Measurements from ENCODE around the gene ICAM1. TPM values are rescaled to one million over a fixed set of nuclear protein-coding genes. Genes with fewer than 3 reads are reported as not detected.

The ICAM1 gene
- total and polyA plus RNA-seq, 2 of the 13 experiments (the other 11 are each of a cell fraction or from before 2014, with no cell fraction given): 37.9 to 98.4 TPM

DNA sequence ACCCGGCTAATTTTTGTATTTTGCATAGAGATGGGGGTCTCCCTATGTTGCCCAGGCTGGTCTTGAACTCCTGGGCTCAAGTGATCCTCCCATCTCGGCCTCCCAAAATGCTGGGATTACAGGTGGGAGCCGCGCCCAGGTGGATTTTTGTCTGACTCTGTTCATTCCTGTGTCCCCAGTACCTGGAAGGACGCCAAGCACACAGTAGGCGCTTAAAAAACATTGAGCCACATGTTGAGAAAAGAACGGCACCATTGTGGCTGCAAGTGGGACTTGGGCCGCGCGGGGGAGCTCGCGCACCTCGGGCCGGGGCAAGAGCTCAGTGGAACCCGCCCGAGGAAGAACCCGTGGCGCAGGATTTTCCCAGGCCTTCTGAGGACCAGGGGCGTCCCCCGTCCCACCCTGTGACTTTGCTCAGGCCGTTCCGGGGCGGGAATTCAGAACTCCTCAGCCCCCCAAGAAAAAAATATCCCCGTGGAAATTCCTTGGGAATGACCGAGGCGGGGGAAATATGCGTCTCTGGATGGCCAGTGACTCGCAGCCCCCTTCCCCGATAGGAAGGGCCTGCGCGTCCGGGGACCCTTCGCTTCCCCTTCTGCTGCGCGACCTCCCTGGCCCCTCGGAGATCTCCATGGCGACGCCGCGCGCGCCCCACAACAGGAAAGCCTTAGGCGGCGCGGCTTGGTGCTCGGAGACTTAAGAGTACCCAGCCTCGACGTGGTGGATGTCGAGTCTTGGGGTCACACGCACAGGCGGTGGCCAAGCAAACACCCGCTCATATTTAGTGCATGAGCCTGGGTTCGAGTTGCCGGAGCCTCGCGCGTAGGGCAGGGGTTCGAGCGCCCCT is 1.4 kb upstream of the ICAM1 start (continued):
- TF ChIP-seq, protein P1, sequence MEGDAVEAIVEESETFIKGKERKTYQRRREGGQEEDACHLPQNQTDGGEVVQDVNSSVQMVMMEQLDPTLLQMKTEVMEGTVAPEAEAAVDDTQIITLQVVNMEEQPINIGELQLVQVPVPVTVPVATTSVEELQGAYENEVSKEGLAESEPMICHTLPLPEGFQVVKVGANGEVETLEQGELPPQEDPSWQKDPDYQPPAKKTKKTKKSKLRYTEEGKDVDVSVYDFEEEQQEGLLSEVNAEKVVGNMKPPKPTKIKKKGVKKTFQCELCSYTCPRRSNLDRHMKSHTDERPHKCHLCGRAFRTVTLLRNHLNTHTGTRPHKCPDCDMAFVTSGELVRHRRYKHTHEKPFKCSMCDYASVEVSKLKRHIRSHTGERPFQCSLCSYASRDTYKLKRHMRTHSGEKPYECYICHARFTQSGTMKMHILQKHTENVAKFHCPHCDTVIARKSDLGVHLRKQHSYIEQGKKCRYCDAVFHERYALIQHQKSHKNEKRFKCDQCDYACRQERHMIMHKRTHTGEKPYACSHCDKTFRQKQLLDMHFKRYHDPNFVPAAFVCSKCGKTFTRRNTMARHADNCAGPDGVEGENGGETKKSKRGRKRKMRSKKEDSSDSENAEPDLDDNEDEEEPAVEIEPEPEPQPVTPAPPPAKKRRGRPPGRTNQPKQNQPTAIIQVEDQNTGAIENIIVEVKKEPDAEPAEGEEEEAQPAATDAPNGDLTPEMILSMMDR (CRISPR knock-in tag; IDR thresholded peaks at IDR 0.05): peak; percentile 96
- peak; percentile 65; the same call in 1 of the 2 replicates for TF ChIP-seq ZBTB7A (CRISPR knock-in tag; IDR thresholded peaks at IDR 0.05)
- peak; percentile 30; the same call in 1 of the 2 replicates for TF ChIP-seq PHF8 (CRISPR knock-in tag; IDR thresholded peaks at IDR 0.05)

DNA sequence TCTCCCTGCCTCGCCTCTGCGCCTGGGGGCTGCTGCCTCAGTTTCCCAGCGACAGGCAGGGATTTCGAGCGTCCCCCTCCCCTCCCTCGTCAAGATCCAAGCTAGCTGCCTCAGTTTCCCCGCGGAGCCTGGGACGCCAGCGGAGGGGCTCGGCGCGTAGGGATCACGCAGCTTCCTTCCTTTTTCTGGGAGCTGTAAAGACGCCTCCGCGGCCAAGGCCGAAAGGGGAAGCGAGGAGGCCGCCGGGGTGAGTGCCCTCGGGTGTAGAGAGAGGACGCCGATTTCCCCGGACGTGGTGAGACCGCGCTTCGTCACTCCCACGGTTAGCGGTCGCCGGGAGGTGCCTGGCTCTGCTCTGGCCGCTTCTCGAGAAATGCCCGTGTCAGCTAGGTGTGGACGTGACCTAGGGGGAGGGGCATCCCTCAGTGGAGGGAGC is 722 bp upstream of the ICAM1 start:
- H3K4me2 ChIP-seq (ENCODE audit: low read depth, low read length): peak overlapping the region; percentile 87
- no peaks in the 10 kb centered on the region for H3K9me3 ChIP-seq (ENCODE audit: low read length)
- no peaks in the 10 kb centered on the region for H4K20me1 ChIP-seq (ENCODE audit: insufficient read depth, low read length)
- DNase-seq (ENCODE audit: low spot score) (no peak), ATAC-seq (peak; percentile 14), FAIRE-seq (no peak)
- H3K9ac ChIP-seq (ENCODE audit: insufficient read depth, low read depth, low read length): peak overlapping the region; percentile 79
- ChIA-PET POLR2A (interaction anchor here (0.7 to 6.5 kb wide), 14 partner anchors 10 to 139 kb away, joined by 3 to 149 read pairs (median 10); partner anchors contain the start of genes CDC37, ICAM4, ICAM5 and MRPL4), CTCF (ENCODE audit: low intra/inter-chr PET ratio, low total read pairs) (interaction anchor here (3.6 kb wide), 1 partner anchor 119 kb away, joined by 47 read pairs; no protein-coding TSS in a partner anchor)
- WGBS (ENCODE audit: low lambda C conversion rate): 66% methylated on average over 27 of the region's 37 CpGs
- in situ Hi-C loops (cut with HindIII; ENCODE audit: extremely low pct_ligation_motif_present, low pct_unique_long_range_greater_than_20kb): loop anchor here (5.0 kb wide), 1 partner anchor 122 kb away; no protein-coding TSS in a partner anchor
- H3K36me3 ChIP-seq (replicated peaks in 1 of 2; ENCODE audit: control insufficient read depth in 1 of 2, insufficient read depth in 2 of 2, low read length in 2 of 2): peaks cover 5 to 13% of the 10 kb centered on the region in 2 experiments; a peak in 3 of 5 replicates
- peak overlapping the region; percentile 85 for H3K27ac ChIP-seq (ENCODE audit: extremely low read length, insufficient read depth, low read length)
- no TSS peak for BruUV-seq (replicated peaks)
- peak overlapping the region; percentile 68 to 81 (median 76) for H3K4me3 ChIP-seq (replicated peaks in 1 of 3; ENCODE audit: insufficient read depth in 1 of 3, low read depth in 2 of 3, low read length in 3 of 3)
- no peak overlapping the region for H2AFZ ChIP-seq (ENCODE audit: low read length)
- intact Hi-C loops (cut with micrococcal nuclease; ENCODE audit: unreplicated experiment): loop anchor here (2.0 kb wide), 1 partner anchor 17 kb away; the partner anchor contains the start of gene ICAM4
- H3K79me2 ChIP-seq (ENCODE audit: insufficient read depth, low read length): peaks cover 28% of the 10 kb centered on the region
- H3K27me3 ChIP-seq (ENCODE audit: control insufficient read depth in 1 of 2, insufficient read depth in 2 of 2, low read length in 2 of 2): no peaks in the 10 kb centered on the region
- peaks cover 65% of the 10 kb centered on the region for H3K4me1 ChIP-seq (ENCODE audit: insufficient read depth, low read length)
- TF ChIP-seq MEF2D (CRISPR knock-in tag; IDR thresholded peaks at IDR 0.05) (0 out of 2 replicates have a peak, but pooled peaks have one; percentile 8), ZBTB38 (CRISPR knock-in tag; IDR thresholded peaks at IDR 0.05) (peak; percentile 96; the same call in 1 of the 2 replicates), GLI4 (CRISPR knock-in tag; IDR thresholded peaks at IDR 0.05; ENCODE audit: borderline replicate concordance) (no peak), ZNF17 (CRISPR knock-in tag; IDR thresholded peaks at IDR 0.05) (no peak), MXI1 (IDR thresholded peaks at IDR 0.05; ENCODE audit: borderline replicate concordance, low read depth, low read length) (no peak)
- TF ChIP-seq, protein P2, sequence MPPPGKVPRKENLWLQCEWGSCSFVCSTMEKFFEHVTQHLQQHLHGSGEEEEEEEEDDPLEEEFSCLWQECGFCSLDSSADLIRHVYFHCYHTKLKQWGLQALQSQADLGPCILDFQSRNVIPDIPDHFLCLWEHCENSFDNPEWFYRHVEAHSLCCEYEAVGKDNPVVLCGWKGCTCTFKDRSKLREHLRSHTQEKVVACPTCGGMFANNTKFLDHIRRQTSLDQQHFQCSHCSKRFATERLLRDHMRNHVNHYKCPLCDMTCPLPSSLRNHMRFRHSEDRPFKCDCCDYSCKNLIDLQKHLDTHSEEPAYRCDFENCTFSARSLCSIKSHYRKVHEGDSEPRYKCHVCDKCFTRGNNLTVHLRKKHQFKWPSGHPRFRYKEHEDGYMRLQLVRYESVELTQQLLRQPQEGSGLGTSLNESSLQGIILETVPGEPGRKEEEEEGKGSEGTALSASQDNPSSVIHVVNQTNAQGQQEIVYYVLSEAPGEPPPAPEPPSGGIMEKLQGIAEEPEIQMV (CRISPR knock-in tag; IDR thresholded peaks at IDR 0.05; ENCODE audit: low read depth): no peak
- TF ChIP-seq, protein P3, sequence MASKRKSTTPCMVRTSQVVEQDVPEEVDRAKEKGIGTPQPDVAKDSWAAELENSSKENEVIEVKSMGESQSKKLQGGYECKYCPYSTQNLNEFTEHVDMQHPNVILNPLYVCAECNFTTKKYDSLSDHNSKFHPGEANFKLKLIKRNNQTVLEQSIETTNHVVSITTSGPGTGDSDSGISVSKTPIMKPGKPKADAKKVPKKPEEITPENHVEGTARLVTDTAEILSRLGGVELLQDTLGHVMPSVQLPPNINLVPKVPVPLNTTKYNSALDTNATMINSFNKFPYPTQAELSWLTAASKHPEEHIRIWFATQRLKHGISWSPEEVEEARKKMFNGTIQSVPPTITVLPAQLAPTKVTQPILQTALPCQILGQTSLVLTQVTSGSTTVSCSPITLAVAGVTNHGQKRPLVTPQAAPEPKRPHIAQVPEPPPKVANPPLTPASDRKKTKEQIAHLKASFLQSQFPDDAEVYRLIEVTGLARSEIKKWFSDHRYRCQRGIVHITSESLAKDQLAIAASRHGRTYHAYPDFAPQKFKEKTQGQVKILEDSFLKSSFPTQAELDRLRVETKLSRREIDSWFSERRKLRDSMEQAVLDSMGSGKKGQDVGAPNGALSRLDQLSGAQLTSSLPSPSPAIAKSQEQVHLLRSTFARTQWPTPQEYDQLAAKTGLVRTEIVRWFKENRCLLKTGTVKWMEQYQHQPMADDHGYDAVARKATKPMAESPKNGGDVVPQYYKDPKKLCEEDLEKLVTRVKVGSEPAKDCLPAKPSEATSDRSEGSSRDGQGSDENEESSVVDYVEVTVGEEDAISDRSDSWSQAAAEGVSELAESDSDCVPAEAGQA (IDR thresholded peaks at IDR 0.05; ENCODE audit: low read depth): 0 out of 2 replicates have a peak, but pooled peaks have one; percentile 30
- TF ChIP-seq, protein P3 (CRISPR knock-in tag; IDR thresholded peaks at IDR 0.05; ENCODE audit: borderline replicate concordance): no peak

Measured in HepG2 (cell line).